GM21825 (cell line): ENCODE results near the gene IGFBPL1.
"Not testable (repeated sequence)": the region's sequence is repeated elsewhere in the genome, so short reads cannot be mapped to it uniquely, and the experiment has no call there.

Experiments used
- ATAC-seq: cut with Tn5 transposase; IDR thresholded peaks from one replicate; pipeline ENCODE4 v1.9.1; 2021; ENCODE audit warnings: mild to moderate bottlenecking, moderate library complexity; ENCODE audit not compliant: unreplicated experiment

Gene IGFBPL1

DNA sequence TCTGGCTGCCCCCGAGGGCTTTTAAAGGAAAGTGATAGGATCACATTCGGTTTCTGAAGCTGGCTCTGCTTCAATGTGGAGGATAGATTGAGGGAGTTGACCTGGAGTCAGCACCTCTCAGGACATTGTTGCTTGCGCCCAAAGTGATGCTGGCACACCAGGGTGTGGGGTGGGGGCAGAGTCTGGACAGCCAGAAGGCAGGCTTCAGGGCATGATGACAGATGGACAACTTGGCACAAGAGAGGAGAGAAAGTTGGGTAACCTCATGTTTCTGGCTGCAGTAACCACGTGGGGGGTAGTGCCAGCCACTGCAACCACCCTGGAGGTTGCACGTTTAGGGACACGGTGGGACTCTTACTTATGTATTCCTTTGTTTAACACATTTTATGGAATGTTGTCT lies 22.3 kb downstream of the IGFBPL1 start:
- no peak for ATAC-seq

DNA sequence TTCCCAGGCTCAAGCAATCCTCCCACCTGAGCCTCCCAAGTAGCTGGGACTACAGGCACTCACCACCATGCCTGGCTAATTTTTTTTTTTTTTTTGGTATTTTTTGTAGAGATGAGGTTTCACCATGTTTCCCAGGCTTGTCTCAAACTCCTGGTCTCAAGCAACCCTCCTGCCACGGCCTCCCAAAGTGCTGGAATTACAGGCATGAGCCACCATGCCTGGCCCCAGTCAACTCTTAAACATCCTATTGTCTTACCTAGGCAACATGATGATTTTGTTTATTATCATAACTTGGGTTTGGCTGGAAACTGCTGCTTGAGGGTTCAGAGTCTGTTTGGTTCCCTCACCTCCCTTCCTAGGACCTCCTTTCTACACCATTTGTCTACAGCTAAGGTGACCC lies 25.1 kb downstream of the IGFBPL1 start:
- not testable (repeated sequence) for ATAC-seq

- ATAC-seq: no peak
Measured at GRCh38 chr9:38396371-38396671, 27.9 kb downstream of the IGFBPL1 start.

DNA sequence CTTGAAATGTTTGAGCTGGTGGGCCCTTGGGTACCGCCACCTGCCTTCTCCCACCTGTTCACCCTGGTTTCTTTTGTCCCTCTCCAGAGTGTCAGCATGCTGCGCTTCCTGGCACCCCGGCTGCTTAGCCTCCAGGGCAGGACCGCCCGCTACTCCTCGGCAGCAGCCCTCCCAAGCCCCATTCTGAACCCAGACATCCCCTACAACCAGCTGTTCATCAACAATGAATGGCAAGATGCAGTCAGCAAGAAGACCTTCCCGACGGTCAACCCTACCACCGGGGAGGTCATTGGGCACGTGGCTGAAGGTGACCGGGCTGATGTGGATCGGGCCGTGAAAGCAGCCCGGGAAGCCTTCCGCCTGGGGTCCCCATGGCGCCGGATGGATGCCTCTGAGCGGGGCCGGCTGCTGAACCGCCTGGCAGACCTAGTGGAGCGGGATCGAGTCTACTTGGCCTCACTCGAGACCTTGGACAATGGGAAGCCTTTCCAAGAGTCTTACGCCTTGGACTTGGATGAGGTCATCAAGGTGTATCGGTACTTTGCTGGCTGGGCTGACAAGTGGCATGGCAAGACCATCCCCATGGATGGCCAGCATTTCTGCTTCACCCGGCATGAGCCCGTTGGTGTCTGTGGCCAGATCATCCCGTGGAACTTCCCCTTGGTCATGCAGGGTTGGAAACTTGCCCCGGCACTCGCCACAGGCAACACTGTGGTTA lies 28.4 kb downstream of the IGFBPL1 start:
- ATAC-seq: no peak

DNA sequence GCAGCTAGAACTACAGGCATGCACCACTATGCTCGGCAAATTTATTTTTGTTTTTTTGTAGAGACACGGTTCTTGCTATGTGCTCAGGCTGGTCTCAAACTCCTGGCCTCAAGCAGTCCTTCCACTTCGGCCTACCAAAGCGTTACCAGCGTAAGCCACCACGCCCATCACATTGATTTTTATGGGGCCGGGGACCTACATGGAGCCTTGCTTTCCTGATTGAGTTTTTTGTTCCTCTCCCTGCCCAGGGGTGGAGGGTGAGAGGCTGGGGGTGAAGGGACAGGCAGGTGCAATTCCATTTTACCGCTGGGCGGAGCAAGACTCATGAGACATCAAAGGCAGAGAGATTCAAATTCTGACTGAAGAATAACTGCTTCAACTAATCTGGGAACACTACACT lies 29.8 kb downstream of the IGFBPL1 start:
- no peak for ATAC-seq

DNA sequence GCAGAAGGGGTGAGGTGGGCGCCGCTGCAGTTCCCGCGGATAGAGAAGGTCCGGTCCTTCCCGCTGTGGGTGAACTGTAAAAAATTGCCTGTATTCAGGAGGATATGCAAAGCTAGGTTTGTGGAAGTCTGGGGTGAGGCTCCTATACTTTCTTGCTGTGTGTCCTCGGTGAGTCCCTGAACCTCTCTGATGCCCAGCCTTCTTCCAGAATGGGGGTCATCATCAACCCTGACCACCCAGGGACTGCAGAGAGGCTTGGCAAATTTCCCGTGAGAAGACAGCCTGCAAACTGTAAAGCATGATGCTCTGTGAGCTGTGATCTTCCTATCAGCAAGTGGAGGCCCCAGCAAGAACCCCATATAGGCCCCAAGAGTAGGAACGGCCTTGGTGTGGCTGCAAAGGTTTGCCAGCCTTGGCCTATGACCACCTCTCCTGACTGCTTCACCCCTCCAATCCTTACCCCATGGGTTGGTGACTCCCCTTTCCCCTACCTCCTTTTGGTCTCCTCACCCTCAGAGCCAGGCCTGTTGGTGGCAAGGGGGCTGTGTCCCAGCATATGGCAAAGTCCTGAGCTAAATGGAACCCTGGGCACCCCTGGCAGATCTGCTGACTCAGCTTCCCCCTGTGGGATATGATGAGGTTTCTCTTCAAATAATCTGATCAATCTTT lies 31.0 kb downstream of the IGFBPL1 start:
- ATAC-seq: no peak

DNA sequence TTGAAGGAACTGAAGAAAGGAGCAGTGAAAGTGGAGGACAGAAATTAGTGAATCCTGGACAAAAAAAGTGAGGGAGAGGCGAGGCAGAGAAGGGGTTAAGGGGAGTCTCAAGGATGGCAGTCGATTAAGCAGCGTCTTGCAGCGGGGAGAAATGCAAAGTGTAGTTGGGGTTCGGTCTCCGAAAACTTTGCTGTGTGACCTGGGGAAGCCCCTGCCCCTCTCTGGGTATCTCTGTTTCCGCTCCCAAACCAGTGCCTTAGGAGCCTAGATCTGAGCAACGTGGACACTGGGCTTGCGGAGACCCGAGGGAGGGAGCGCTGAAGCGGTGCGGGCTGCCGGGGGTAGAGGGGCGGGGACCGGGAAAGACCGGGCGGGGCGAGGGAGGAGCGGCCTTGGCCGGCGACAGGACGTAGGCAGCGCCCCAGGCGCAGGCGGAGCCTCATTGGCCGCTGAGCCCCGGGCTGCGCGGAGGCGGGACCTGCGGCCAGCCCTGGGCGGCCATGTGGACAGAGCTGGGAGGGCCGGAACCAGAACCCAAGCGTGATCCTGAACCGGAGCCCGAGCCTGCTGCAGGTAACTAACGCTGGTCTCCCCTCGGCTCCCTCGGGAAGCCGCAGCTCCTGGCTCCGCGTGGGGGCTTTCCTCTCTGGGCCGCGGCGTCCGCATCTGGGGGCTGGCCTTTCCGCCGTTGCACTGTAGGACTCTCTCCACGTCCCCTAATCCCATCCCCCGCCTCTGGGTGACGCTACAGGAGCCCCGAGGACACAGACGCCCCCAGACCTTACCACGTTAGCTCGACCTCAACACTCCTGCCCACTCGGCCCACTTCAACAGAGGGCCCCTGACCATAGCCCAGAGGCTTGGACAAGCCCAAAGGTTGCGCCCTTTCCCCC lies 31.8 kb downstream of the IGFBPL1 start, which contains the start of gene ALDH1B1:
TSS of gene ALDH1B1 (plus strand) at position 468 of the 893 bp plus-strand sequence. CDS start 3,047 bp downstream, outside the sequence.
- peak; percentile 99 for ATAC-seq

GRCh38 chr9:38391278-38392118 lies 32.8 kb downstream of the IGFBPL1 start:
- ATAC-seq: no peak

- ATAC-seq: no peak
Measured at GRCh38 chr9:38390851-38391250, 33.4 kb downstream of the IGFBPL1 start.

DNA sequence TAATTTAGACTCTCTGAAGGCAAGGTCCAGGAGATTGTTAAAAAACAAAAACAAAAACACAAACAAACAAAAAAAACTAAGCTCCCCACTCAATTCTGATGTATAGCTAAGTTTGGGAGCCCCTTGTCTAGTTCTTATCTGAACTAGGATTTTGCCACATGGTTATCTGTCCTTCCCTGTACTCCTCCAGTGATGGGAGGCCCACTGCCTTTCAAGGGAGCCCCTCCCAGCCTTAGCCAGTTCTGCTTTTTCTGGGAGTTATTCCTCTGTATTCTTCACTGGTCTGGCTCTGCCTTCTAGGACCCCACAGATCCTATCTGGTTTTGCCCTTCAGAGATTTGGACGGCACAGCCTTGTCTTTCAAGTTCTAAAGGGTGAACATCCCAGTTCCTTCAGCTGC lies 33.8 kb downstream of the IGFBPL1 start:
- no peak for ATAC-seq

DNA sequence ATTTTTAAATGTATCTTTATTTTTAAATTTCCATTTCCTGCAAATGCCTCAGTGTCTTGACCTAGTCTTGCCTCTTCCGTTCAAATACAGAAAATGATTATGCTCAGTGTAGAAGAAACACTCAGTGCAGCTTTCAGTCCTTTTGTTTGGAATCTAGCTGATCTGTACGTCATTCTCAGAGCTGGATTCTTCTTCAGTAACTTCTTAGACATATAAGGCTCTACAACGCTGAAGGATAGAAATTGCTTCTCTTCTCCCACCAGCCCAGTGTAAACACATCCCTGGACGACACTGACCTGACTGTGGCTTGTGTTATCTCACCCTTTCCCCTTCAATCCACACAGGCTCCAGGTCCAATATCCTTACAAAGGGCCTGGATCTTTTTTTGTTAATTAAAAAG lies 34.9 kb downstream of the IGFBPL1 start:
- ATAC-seq: no peak

DNA sequence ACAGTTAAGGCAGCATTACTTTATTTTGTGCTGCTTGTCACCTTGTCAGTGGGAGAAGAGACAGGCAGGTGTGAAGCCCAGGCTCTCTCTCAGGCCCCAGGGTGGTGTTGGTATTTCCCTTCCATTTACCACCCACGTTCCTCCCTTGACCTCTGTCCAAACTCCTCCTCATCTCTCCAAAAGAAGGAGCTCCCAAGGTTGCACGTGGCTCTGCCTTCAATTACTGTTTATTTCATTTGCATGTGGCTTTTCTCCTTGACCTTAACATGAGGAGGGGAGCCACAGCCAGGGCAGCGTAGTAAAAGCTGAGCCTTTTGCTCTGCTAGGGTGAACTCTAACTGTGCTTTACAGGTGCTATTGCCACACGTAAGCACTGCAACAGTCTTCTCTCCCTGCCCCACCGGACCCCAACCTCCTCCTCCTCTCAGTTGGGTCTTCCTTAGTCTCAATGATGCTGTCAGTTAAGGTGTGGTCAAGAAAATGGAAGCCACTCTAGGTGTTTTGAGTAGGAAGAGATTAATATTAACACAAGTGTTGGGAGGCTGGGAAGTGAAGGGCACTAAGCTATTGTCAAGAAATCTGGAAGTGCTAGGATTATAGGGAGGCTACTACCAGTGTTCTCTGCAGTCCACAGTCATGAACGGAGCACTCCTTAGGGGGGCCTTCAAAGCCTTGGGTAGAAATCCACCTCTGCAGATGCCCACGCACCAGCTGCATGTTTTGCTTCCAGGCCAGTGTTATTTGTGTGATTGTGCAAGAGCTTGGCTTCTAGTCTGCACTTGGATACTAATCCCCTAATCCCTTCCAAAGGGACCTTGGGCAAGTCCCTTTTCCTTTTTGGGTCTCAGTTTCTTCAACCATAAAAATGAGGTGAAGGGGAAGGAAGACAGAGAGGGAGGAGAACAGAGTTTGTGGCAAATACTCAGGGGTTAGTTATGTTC lies 35.7 kb downstream of the IGFBPL1 start:
- no peak for ATAC-seq

- ATAC-seq: no peak
Measured at GRCh38 chr9:38387751-38388150, 36.5 kb downstream of the IGFBPL1 start.

GRCh38 chr9:38387066-38387465 lies 37.2 kb downstream of the IGFBPL1 start:
- no peak for ATAC-seq

GRCh38 chr9:38386319-38386895 lies 37.8 kb downstream of the IGFBPL1 start:
- no peak for ATAC-seq

- ATAC-seq: no peak
Measured at GRCh38 chr9:38385896-38386295, 38.4 kb downstream of the IGFBPL1 start.

DNA sequence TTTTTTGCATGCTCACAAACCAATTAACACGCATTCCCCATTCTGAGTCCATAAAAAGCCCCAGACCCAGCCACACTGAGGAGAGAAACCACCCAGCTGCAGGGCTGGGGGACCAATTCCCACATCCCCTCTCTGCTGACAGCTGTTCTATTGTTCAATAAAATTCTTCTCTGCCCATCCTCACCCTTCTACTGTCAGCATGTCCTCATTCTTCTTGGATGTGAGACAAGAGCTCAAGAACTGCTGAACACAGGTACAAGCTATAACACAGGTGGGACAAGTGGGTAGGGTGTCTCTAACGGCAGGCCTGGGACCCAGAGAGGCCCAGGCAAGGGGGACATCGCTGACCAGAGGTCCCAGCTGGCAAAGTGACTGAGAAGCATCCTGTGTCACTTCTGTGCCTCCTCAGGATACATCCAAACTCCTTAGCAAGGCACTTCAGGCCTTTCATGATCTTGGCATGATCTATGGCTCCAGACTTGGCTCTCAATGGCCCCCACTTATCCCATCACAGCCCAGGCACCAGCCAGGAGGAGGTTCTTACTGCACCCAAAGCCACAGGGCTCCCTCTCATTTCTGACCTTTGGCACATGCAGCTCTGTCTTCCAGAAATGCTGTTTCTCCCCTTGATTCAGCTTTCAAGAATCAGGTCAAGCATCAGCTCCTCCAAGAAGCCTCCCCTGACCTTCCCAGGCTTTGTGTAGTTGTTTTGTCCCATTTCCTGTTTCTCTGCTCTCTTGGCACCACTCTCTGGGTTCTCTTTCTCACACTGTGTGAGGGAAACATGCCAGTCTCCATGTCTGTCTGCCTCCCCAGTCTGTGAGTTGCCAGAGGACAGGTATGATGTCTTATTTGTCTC lies 39.0 kb downstream of the IGFBPL1 start:
- no peak for ATAC-seq

GRCh38 chr9:38382141-38382540 lies 42.1 kb downstream of the IGFBPL1 start:
- no peak for ATAC-seq
